Measurements from ENCODE around the gene MGST2. TPM values are rescaled to one million over a fixed set of nuclear protein-coding genes. Genes with fewer than 3 reads are reported as not detected.

MGST2 gene
- total and polyA plus RNA-seq, 4 donors = 69.6 to 170 (median 90.7) TPM

GRCh38 chr4:139753686-139754085 is 88.1 kb downstream of the MGST2 start:
- no peak for DNase-seq (ENCODE audit: low spot score)
- H3K4me1 ChIP-seq (ENCODE audit: control insufficient read depth in 4 of 4, insufficient read depth in 4 of 4, low read length in 3 of 4) = no peaks in the 10 kb centered on the region
- H3K9me3 ChIP-seq (ENCODE audit: control insufficient read depth in 4 of 4, low read length in 3 of 4) = no peaks in the 10 kb centered on the region
- WGBS = 86% methylated on average over 3 of the region's 3 CpGs
- no peak for TF ChIP-seq MAX (IDR thresholded peaks at IDR 0.05)
- TF ChIP-seq, protein P1, sequence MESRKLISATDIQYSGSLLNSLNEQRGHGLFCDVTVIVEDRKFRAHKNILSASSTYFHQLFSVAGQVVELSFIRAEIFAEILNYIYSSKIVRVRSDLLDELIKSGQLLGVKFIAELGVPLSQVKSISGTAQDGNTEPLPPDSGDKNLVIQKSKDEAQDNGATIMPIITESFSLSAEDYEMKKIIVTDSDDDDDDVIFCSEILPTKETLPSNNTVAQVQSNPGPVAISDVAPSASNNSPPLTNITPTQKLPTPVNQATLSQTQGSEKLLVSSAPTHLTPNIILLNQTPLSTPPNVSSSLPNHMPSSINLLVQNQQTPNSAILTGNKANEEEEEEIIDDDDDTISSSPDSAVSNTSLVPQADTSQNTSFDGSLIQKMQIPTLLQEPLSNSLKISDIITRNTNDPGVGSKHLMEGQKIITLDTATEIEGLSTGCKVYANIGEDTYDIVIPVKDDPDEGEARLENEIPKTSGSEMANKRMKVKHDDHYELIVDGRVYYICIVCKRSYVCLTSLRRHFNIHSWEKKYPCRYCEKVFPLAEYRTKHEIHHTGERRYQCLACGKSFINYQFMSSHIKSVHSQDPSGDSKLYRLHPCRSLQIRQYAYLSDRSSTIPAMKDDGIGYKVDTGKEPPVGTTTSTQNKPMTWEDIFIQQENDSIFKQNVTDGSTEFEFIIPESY (IDR thresholded peaks at IDR 0.05) = no peak
- no peak for TF ChIP-seq REST (IDR thresholded peaks at IDR 0.05)
- no peak for TF ChIP-seq YY1 (IDR thresholded peaks at IDR 0.05)
- no peak for TF ChIP-seq HNF4A (conservative IDR thresholded peaks at IDR 0.05)
- no peak for TF ChIP-seq NR2F2 (IDR thresholded peaks at IDR 0.05)
- TF ChIP-seq SP1 (IDR thresholded peaks at IDR 0.05) = no peak
- TF ChIP-seq FOXA2 (IDR thresholded peaks at IDR 0.05) = no peak
- TF ChIP-seq RXRA (IDR thresholded peaks at IDR 0.05) = no peak
- TF ChIP-seq JUND (IDR thresholded peaks at IDR 0.05) = no peak
- TF ChIP-seq ATF3 (IDR thresholded peaks at IDR 0.05) = no peak
- no peak for TF ChIP-seq RAD21 (IDR thresholded peaks at IDR 0.05)
- no peak for TF ChIP-seq EGR1 (IDR thresholded peaks at IDR 0.05; ENCODE audit: low read depth in 2 of 2)
- no peak for TF ChIP-seq GABPA (IDR thresholded peaks at IDR 0.05 in 1 of 2, conservative IDR thresholded peaks at IDR 0.05 in 1 of 2)
- no peak for TF ChIP-seq CTCF (IDR thresholded peaks at IDR 0.05; ENCODE audit: low read depth, low read length, missing input control)
- no peak for TF ChIP-seq TAF1 (conservative IDR thresholded peaks at IDR 0.05)
- no peak for TF ChIP-seq HNF4G (IDR thresholded peaks at IDR 0.05)
- H3K27ac ChIP-seq (ENCODE audit: low read depth in 1 of 2, low read length in 2 of 2) = no peak overlapping the region
- H3K4me3 ChIP-seq (ENCODE audit: low read depth in 1 of 3, low read length in 3 of 3) = no peak overlapping the region
- H3K9ac ChIP-seq (ENCODE audit: low read depth in 1 of 2, low read length in 2 of 2) = no peak overlapping the region
- no peaks in the 10 kb centered on the region for H3K27me3 ChIP-seq (ENCODE audit: control insufficient read depth in 4 of 4, insufficient read depth in 4 of 4, low read length in 3 of 4)
- H3K36me3 ChIP-seq (ENCODE audit: control insufficient read depth in 4 of 4, insufficient read depth in 3 of 4, low read depth in 1 of 4, low read length in 3 of 4) = no peaks in the 10 kb centered on the region

Other genes starting within 250 kb of the MGST2 start
- gene RAB33B, start 211.7 kb upstream of the MGST2 start, total RNA-seq = 10 to 100 TPM in 1 of 2 donors, 1 to 10 TPM in 1; 7.2 to 38.9 TPM
- 1 to 10 TPM; 7.6 to 9.6 TPM for gene RAB33B, start 211.7 kb upstream of the MGST2 start, polyA plus RNA-seq
- 10 to 100 TPM; 13.3 to 81.7 TPM for gene SETD7, start 109.6 kb upstream of the MGST2 start, total RNA-seq
- 10 to 100 TPM; 12.9 to 22.6 TPM for gene SETD7, start 109.6 kb upstream of the MGST2 start, polyA plus RNA-seq